Panc1 (cell line): Measurements from ENCODE around the gene CELA2B.

ENCODE experiments used
- POLR2AphosphoS5 ChIP-seq: IDR thresholded peaks from 2 replicates; pipeline ENCODE4 v1.6.1; 2012; ENCODE audit warnings: mild to moderate bottlenecking, low read depth, low read length, moderate library complexity
- TCF7L2 ChIP-seq: IDR thresholded peaks from 2 replicates; pipeline ENCODE4 v1.6.1; 2011; ENCODE audit warnings: mild to moderate bottlenecking, low read depth, low read length, inconsistent platforms
- TF ChIP-seq, protein P1 (sequence below): fragments of 450-650 bp; IDR thresholded peaks from 2 replicates; pipeline ENCODE4 v1.5.1; 2017; ENCODE audit warnings: mild to moderate bottlenecking
- TF ChIP-seq, protein P2 (sequence below), 2 experiments: IDR thresholded peaks; 2 replicates each; pipeline ENCODE4 v1.6.1; 2011 to 2012; ENCODE audit warnings: low read depth in 2 of 2, control low read depth in 1 of 2, low read length in 1 of 2, mild to moderate bottlenecking in 1 of 2, moderate library complexity in 1 of 2; ENCODE audit not compliant: insufficient read depth in 1 of 2

DNA sequence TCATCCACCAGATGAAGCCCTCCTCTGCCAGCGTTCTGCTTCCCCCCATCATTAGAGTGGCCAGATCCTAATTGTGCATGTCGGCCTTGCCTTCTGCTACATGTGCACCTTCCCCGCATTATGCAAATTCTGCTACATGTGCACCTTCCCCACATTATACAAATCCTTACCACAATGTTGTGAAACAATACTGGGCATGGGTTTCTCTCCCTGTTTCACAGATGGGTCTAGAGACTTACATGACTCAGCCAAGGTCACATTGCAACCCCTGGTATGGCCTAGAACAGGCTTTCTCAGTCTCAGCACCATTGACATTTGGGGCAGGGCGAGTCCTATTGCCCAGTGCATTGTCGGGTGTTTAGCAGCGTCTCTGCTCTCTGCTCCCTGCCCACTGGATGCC, 20.4 kb upstream of the CELA2B start:
- TF ChIP-seq, protein P1, sequence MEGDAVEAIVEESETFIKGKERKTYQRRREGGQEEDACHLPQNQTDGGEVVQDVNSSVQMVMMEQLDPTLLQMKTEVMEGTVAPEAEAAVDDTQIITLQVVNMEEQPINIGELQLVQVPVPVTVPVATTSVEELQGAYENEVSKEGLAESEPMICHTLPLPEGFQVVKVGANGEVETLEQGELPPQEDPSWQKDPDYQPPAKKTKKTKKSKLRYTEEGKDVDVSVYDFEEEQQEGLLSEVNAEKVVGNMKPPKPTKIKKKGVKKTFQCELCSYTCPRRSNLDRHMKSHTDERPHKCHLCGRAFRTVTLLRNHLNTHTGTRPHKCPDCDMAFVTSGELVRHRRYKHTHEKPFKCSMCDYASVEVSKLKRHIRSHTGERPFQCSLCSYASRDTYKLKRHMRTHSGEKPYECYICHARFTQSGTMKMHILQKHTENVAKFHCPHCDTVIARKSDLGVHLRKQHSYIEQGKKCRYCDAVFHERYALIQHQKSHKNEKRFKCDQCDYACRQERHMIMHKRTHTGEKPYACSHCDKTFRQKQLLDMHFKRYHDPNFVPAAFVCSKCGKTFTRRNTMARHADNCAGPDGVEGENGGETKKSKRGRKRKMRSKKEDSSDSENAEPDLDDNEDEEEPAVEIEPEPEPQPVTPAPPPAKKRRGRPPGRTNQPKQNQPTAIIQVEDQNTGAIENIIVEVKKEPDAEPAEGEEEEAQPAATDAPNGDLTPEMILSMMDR, result no peak
- TF ChIP-seq POLR2AphosphoS5 (no peak), TCF7L2 (no peak)
- TF ChIP-seq, protein P2, sequence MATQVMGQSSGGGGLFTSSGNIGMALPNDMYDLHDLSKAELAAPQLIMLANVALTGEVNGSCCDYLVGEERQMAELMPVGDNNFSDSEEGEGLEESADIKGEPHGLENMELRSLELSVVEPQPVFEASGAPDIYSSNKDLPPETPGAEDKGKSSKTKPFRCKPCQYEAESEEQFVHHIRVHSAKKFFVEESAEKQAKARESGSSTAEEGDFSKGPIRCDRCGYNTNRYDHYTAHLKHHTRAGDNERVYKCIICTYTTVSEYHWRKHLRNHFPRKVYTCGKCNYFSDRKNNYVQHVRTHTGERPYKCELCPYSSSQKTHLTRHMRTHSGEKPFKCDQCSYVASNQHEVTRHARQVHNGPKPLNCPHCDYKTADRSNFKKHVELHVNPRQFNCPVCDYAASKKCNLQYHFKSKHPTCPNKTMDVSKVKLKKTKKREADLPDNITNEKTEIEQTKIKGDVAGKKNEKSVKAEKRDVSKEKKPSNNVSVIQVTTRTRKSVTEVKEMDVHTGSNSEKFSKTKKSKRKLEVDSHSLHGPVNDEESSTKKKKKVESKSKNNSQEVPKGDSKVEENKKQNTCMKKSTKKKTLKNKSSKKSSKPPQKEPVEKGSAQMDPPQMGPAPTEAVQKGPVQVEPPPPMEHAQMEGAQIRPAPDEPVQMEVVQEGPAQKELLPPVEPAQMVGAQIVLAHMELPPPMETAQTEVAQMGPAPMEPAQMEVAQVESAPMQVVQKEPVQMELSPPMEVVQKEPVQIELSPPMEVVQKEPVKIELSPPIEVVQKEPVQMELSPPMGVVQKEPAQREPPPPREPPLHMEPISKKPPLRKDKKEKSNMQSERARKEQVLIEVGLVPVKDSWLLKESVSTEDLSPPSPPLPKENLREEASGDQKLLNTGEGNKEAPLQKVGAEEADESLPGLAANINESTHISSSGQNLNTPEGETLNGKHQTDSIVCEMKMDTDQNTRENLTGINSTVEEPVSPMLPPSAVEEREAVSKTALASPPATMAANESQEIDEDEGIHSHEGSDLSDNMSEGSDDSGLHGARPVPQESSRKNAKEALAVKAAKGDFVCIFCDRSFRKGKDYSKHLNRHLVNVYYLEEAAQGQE (IDR thresholded peaks at IDR 0.05; ENCODE audit: insufficient read depth in 1 of 2, low read depth in 2 of 2, low read length in 1 of 2), result no peak
